IMR-90 (cell line): ENCODE results near the gene CLCF1. TPM values are rescaled to one million over a fixed set of nuclear protein-coding genes. Genes with fewer than 3 reads are reported as not detected.

Experiments used
- ATAC-seq: fragments of 200-7000 bp; cut with Tn5 transposase; 2 replicates; pipeline ENCODE4 v1.9.1; 2020; ENCODE audit warnings: low read depth, mild to moderate bottlenecking, moderate library complexity
- BruUV-seq: library from RNA; stranded (reverse); fragments of 400-500 nt; replicated peaks from 2 replicates; lab custom pipeline; 2021; lab: Mats Ljungman, UMichigan
- CTCF ChIA-PET: fragments of 300-600 bp; formaldehyde crosslinking; extraction: SDS; loops from one replicate; lab custom pipeline; 2021; ENCODE audit warnings: antibody characterized with exemption; lab: Yijun Ruan, JAX
- POLR2A ChIA-PET: fragments of 300-600 bp; sonication (Branson Sonifier 250); formaldehyde crosslinking; loops from one replicate; lab custom pipeline; 2022; ENCODE audit warnings: antibody characterized with exemption; ENCODE audit not compliant: unreplicated experiment; lab: Charles Lee
- DNase-seq: peaks from one replicate; pipeline ENCODE4 v3.0.0; 2013
- H2AFZ ChIP-seq: replicated peaks from 2 replicates; pipeline ENCODE3; 2013; ENCODE audit warnings: low read length, mild to moderate bottlenecking; ENCODE audit not compliant: poor library complexity
- H2AK5ac ChIP-seq: 2 replicates; pipeline ENCODE4 v1.6.1; 2013; ENCODE audit warnings: low read depth, low read length, inconsistent platforms
- H2AK9ac ChIP-seq: replicated peaks from 2 replicates; pipeline ENCODE3; 2013; ENCODE audit warnings: mild to moderate bottlenecking, low read depth, low read length, moderate library complexity; ENCODE audit not compliant: poor library complexity
- H2BK120ac ChIP-seq: 2 replicates; pipeline ENCODE4 v1.6.1; 2013; ENCODE audit warnings: low read depth, low read length, inconsistent platforms
- H2BK15ac ChIP-seq: 3 replicates; pipeline ENCODE4 v1.6.1; 2013; ENCODE audit warnings: low read depth, low read length, inconsistent platforms
- H2BK20ac ChIP-seq: 2 replicates; pipeline ENCODE4 v1.6.1; 2013; ENCODE audit warnings: low read depth, mild to moderate bottlenecking, inconsistent platforms, low read length, moderate library complexity
- H2BK5ac ChIP-seq: 2 replicates; pipeline ENCODE4 v1.6.1; 2013; ENCODE audit warnings: mild to moderate bottlenecking, low read depth, low read length, inconsistent platforms; ENCODE audit not compliant: poor library complexity, severe bottlenecking
- H3K14ac ChIP-seq: replicated peaks from 2 replicates; pipeline ENCODE4 v1.6.1; 2013; ENCODE audit warnings: low read depth, low read length, inconsistent platforms
- H3K18ac ChIP-seq: 2 replicates; pipeline ENCODE4 v1.6.1; 2013; ENCODE audit warnings: low read depth, low read length, control low read depth
- H3K23ac ChIP-seq: 2 replicates; pipeline ENCODE4 v1.6.1; 2013; ENCODE audit warnings: low read depth, low read length, inconsistent platforms
- H3K27ac ChIP-seq: 2 replicates; pipeline ENCODE4 v1.5.1; 2013; ENCODE audit warnings: mild to moderate bottlenecking, control low read depth, low read length; ENCODE audit not compliant: insufficient read depth
- H3K27me3 ChIP-seq: 2 replicates; pipeline ENCODE4 v1.6.1; 2013; ENCODE audit warnings: low read length; ENCODE audit not compliant: control insufficient read depth, insufficient read depth
- H3K36me3 ChIP-seq: 2 replicates; pipeline ENCODE4 v1.6.1; 2013; ENCODE audit warnings: low read length, mixed read lengths; ENCODE audit not compliant: control insufficient read depth, insufficient read depth
- H3K4ac ChIP-seq: 2 replicates; pipeline ENCODE4 v1.6.1; 2013; ENCODE audit warnings: low read depth, low read length, inconsistent platforms
- H3K4me1 ChIP-seq: 2 replicates; pipeline ENCODE4 v1.6.1; 2013; ENCODE audit warnings: low read length, mixed read lengths; ENCODE audit not compliant: control insufficient read depth, insufficient read depth
- H3K4me2 ChIP-seq: 2 replicates; pipeline ENCODE4 v1.6.1; 2013; ENCODE audit warnings: low read depth, mild to moderate bottlenecking, control low read depth, low read length, moderate library complexity
- H3K4me3 ChIP-seq: 2 replicates; pipeline ENCODE4 v1.5.1; 2013; ENCODE audit warnings: low read depth, mild to moderate bottlenecking, control low read depth, low read length, moderate library complexity; ENCODE audit not compliant: insufficient read depth
- H3K56ac ChIP-seq: 2 replicates; pipeline ENCODE4 v1.6.1; 2013; ENCODE audit warnings: low read length, inconsistent platforms; ENCODE audit not compliant: insufficient read depth; ENCODE audit errors: extremely low read depth
- H3K79me1 ChIP-seq, 2 experiments: 2 replicates each; pipeline ENCODE4 v1.6.1; 2013; ENCODE audit warnings: low read length in 2 of 2, inconsistent platforms in 1 of 2, low read depth in 1 of 2
- H3K9ac ChIP-seq: 2 replicates; pipeline ENCODE4 v1.6.1; 2013; ENCODE audit warnings: low read depth, low read length, control low read depth
- H3K9me1 ChIP-seq: 2 replicates; pipeline ENCODE4 v1.6.1; 2013; ENCODE audit warnings: low read length, inconsistent platforms; ENCODE audit not compliant: insufficient read depth
- H3K9me3 ChIP-seq: 2 replicates; pipeline ENCODE4 v1.6.1; 2013; ENCODE audit warnings: low read length; ENCODE audit not compliant: control insufficient read depth, insufficient read depth
- H4K20me1 ChIP-seq: 2 replicates; pipeline ENCODE4 v1.6.1; 2013; ENCODE audit warnings: low read length, inconsistent platforms; ENCODE audit not compliant: insufficient read depth
- H4K5ac ChIP-seq: 2 replicates; pipeline ENCODE4 v1.6.1; 2013; ENCODE audit warnings: mild to moderate bottlenecking, low read depth, low read length, control low read depth
- H4K8ac ChIP-seq, 2 experiments: 2 replicates each; pipeline ENCODE4 v1.6.1; 2013; ENCODE audit warnings: low read depth in 2 of 2, low read length in 2 of 2, control low read depth in 1 of 2, inconsistent platforms in 1 of 2
- H4K91ac ChIP-seq: 2 replicates; pipeline ENCODE4 v1.6.1; 2013; ENCODE audit warnings: low read depth, low read length, inconsistent platforms; ENCODE audit not compliant: insufficient read depth
- BHLHE40 ChIP-seq: fragments of 150-350 bp; IDR thresholded peaks from 2 replicates; pipeline ENCODE4 v1.6.1; 2016; ENCODE audit warnings: mild to moderate bottlenecking, low read depth, low read length
- CEBPB ChIP-seq: IDR thresholded peaks from 2 replicates; pipeline ENCODE4 v1.6.1; 2012; ENCODE audit warnings: low read depth, low read length, improper control_type of control experiment
- CHD1 ChIP-seq: IDR thresholded peaks from 2 replicates; pipeline ENCODE4 v1.6.1; 2012; ENCODE audit warnings: low read depth, low read length, improper control_type of control experiment
- ELK1 ChIP-seq: fragments of 150-350 bp; IDR thresholded peaks from 2 replicates; pipeline ENCODE4 v1.6.1; 2016; ENCODE audit warnings: low read depth, mild to moderate bottlenecking, low read length, moderate library complexity, borderline replicate concordance
- FOS ChIP-seq: fragments of 150-350 bp; IDR thresholded peaks from 2 replicates; pipeline ENCODE4 v1.6.1; 2016; ENCODE audit warnings: low read depth, low read length
- MAFK ChIP-seq: IDR thresholded peaks from 2 replicates; pipeline ENCODE4 v1.6.1; 2012; ENCODE audit warnings: low read depth, low read length, improper control_type of control experiment
- MAZ ChIP-seq: IDR thresholded peaks from 2 replicates; pipeline ENCODE4 v1.6.1; 2012; ENCODE audit warnings: low read depth, mild to moderate bottlenecking, low read length, improper control_type of control experiment, moderate library complexity, borderline replicate concordance
- MXI1 ChIP-seq: IDR thresholded peaks from 2 replicates; pipeline ENCODE4 v1.6.1; 2012; ENCODE audit warnings: low read depth, mild to moderate bottlenecking, low read length, moderate library complexity, borderline replicate concordance
- NFE2L2 ChIP-seq: fragments of 150-350 bp; IDR thresholded peaks from 2 replicates; pipeline ENCODE4 v1.6.1; 2016; ENCODE audit warnings: low read depth, mild to moderate bottlenecking, low read length
- POLR2A ChIP-seq: IDR thresholded peaks from 2 replicates; pipeline ENCODE4 v1.6.1; 2012; ENCODE audit warnings: mild to moderate bottlenecking, low read depth, low read length
- RAD21 ChIP-seq: IDR thresholded peaks from 2 replicates; pipeline ENCODE4 v1.6.1; 2012; ENCODE audit warnings: low read length, improper control_type of control experiment
- RCOR1 ChIP-seq: IDR thresholded peaks from 2 replicates; pipeline ENCODE4 v1.6.1; 2012; ENCODE audit warnings: mild to moderate bottlenecking, low read length, improper control_type of control experiment; ENCODE audit not compliant: insufficient replicate concordance
- RFX5 ChIP-seq: IDR thresholded peaks from 2 replicates; pipeline ENCODE4 v1.8.0; 2012; ENCODE audit warnings: low read depth, mild to moderate bottlenecking, low read length, moderate library complexity
- SMC3 ChIP-seq: fragments of 150-350 bp; IDR thresholded peaks from 2 replicates; pipeline ENCODE4 v1.6.1; 2016; ENCODE audit warnings: low read depth, mild to moderate bottlenecking, antibody characterized with exemption, low read length, moderate library complexity
- WGBS, 2 experiments: methylation state at CpG; one replicate each; pipeline versions ENCODE4 v1.1.5 to v1.1.7; 2013; ENCODE audit warnings: missing lambda C conversion rate in 2 of 2; ENCODE audit not compliant: insufficient read length in 1 of 2; ENCODE audit errors: extremely low coverage in 2 of 2; 5-methylcytosine and 5-hydroxymethylcytosine counted together
- dilution Hi-C: fragments of 300-500 bp; cut with HindIII; formaldehyde crosslinking; loops from one replicate; pipeline ENCODE4 v1.14.3; 2018; ENCODE audit warnings: low sequenced_read_pairs; ENCODE audit not compliant: unreplicated experiment
- in situ Hi-C: fragments of 300-500 bp; cut with MboI; formaldehyde crosslinking; loops from 3 replicates; pipeline ENCODE4 v1.14.3; 2019; ENCODE audit warnings: low sequenced_read_pairs, inconsistent platforms, mixed read lengths
- intact Hi-C: fragments of 100-400 bp; cut with micrococcal nuclease; formaldehyde crosslinking; loops from 2 replicates; pipeline ENCODE4 v1.10.0; 2022
- polyA plus RNA-seq, 3 experiments: library from polyadenylated mRNA; depleted of rRNA; stranded (reverse); fragments of >200 nt; gene quantifications; 2 replicates each; pipeline ENCODE4 v1.2.3, GENCODE V29; 2012; ENCODE audit warnings: low replicate concordance in 1 of 3
- total RNA-seq: library from RNA; depleted of rRNA; stranded (reverse); fragments of >200 nt; gene quantifications from 2 replicates; pipeline ENCODE4 v1.2.3, GENCODE V29; 2012
- TF ChIP-seq, protein P1 (sequence below): fragments of 150-350 bp; IDR thresholded peaks from 2 replicates; pipeline ENCODE4 v1.6.1; 2017; ENCODE audit warnings: mild to moderate bottlenecking, antibody characterized with exemption, low read length, low read depth
- TF ChIP-seq, protein P2 (sequence below): conservative IDR thresholded peaks from 2 replicates; pipeline ENCODE4 v1.5.1; 2012; ENCODE audit warnings: mild to moderate bottlenecking, low read depth, low read length, improper control_type of control experiment

The CLCF1 gene
- total and polyA plus RNA-seq, 2 of the 4 experiments (the other 2 are of a cell fraction): 5.6 to 27.8 TPM

DNA sequence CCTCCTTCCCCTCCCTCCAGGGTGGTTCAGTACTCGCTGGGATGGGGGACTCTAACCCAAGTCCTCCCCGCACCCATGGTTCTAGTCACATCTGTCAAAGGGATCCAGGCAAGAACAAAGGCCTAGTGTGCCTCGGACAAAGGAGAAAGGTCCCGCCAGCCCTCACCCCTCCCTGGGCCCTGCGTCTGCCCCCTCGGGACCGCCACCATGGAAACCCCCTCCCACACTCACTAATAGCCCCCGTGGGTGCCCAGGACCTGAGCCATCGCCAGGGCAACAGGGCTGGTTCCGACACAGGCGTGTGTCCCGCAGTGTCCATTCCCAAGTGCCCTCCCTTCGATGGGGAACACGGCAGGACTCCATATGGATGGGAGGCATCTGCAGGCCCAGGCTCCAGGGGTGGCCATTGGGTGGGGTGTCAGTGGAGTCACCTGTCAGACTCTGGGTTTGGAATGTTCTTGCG is 37.0 kb upstream of the CLCF1 start:
- BruUV-seq: no TSS peak
- Histone ChIP-seq H3K9me3 (no peaks in the 10 kb centered on the region), H3K27me3 (peaks cover 61% of the 10 kb centered on the region), H3K14ac (no peak overlapping the region), H3K18ac (no peak overlapping the region), H4K8ac (no peak overlapping the region), H2BK15ac (no peak overlapping the region), H3K4me3 (no peak overlapping the region), H2BK20ac (no peak overlapping the region), H3K56ac (no peak overlapping the region), H4K5ac (no peak overlapping the region), H4K91ac (no peak overlapping the region), H2AFZ (peak overlapping the region; percentile 43), H3K9ac (no peak overlapping the region), H2AK9ac (no peak overlapping the region), H3K4me2 (no peak overlapping the region), H3K9me1 (no peaks in the 10 kb centered on the region), H3K23ac (no peak overlapping the region), H3K27ac (no peak overlapping the region), H3K36me3 (no peaks in the 10 kb centered on the region), H2AK5ac (no peak overlapping the region), H3K4me1 (no peaks in the 10 kb centered on the region), H2BK120ac (no peak overlapping the region), H4K20me1 (no peaks in the 10 kb centered on the region), H3K4ac (no peak overlapping the region), H3K79me1 (no peaks in the 10 kb centered on the region), H2BK5ac (no peak overlapping the region)
- TF ChIP-seq BHLHE40 (no peak), MAZ (no peak), NFE2L2 (no peak), CEBPB (no peak), MAFK (no peak), POLR2A (no peak), RFX5 (no peak), ELK1 (no peak), RAD21 (no peak), RCOR1 (no peak), SMC3 (no peak), MXI1 (no peak), CHD1 (no peak), FOS (no peak)
- TF ChIP-seq, protein P1, sequence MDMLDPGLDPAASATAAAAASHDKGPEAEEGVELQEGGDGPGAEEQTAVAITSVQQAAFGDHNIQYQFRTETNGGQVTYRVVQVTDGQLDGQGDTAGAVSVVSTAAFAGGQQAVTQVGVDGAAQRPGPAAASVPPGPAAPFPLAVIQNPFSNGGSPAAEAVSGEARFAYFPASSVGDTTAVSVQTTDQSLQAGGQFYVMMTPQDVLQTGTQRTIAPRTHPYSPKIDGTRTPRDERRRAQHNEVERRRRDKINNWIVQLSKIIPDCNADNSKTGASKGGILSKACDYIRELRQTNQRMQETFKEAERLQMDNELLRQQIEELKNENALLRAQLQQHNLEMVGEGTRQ: no peak
- TF ChIP-seq, protein P2, sequence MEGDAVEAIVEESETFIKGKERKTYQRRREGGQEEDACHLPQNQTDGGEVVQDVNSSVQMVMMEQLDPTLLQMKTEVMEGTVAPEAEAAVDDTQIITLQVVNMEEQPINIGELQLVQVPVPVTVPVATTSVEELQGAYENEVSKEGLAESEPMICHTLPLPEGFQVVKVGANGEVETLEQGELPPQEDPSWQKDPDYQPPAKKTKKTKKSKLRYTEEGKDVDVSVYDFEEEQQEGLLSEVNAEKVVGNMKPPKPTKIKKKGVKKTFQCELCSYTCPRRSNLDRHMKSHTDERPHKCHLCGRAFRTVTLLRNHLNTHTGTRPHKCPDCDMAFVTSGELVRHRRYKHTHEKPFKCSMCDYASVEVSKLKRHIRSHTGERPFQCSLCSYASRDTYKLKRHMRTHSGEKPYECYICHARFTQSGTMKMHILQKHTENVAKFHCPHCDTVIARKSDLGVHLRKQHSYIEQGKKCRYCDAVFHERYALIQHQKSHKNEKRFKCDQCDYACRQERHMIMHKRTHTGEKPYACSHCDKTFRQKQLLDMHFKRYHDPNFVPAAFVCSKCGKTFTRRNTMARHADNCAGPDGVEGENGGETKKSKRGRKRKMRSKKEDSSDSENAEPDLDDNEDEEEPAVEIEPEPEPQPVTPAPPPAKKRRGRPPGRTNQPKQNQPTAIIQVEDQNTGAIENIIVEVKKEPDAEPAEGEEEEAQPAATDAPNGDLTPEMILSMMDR: no peak
- DNase-seq (no peak), ATAC-seq (no peak)
- in situ Hi-C loops: no loop called here
- ChIA-PET CTCF (no interaction called here), POLR2A (no interaction called here)
- intact Hi-C loops: no loop called here
- dilution Hi-C loops: no loop called here
- WGBS, 2 experiments: 87% methylated on average over 4 of the region's 15 CpGs; no CpG with 5 or more reads in 1 of the 2 experiments
